IPS-NIHi7 (cell line): ENCODE results near the gene PKD1.
"Not testable (repeated sequence)": the region's sequence is repeated elsewhere in the genome, so short reads cannot be mapped to it uniquely, and the experiment has no call there.

Experiments
- DNase-seq: peaks from one replicate; pipeline ENCODE4 v3.0.0; 2012; ENCODE audit warnings: mixed read lengths; ENCODE audit errors: extremely low spot score

The PKD1 gene

DNA sequence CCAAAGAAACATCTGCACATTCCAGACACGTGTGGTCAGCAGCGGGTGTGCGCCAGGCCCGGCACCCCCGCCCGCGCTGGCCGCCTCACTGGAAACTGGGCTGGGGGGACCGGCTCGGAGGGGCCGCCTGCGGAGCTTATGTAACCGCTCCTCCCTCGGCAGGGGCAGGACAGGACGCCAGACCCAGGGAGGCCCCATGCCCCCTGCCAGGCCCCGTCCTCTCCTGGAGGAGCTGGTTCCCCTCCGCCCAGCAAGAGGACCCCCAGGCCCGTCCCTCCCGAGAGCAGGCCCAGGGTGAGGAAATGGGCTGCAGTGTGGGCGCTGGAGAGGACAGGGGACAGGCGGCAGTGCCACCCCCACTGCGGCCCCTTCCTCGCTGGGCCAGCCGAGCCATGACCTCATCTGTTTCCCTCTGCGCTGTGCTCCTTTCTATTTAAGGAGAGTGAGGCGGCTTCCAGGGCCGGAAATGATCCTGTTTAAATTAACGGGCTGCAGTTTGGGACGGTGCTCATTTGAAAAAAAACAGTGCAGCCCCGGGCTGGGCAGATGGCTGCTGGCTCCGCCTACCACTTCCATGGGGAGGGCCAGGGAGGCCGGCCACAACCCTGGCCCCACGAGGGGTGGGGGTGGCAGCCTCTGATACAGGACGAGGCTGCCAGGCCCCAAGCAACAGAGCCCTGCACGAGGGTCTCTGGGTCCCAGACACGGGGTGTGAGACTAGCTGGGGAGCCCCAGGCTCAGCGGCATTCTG lies 10.8 kb downstream of the PKD1 start:
- DNase-seq = not testable (repeated sequence)

DNA sequence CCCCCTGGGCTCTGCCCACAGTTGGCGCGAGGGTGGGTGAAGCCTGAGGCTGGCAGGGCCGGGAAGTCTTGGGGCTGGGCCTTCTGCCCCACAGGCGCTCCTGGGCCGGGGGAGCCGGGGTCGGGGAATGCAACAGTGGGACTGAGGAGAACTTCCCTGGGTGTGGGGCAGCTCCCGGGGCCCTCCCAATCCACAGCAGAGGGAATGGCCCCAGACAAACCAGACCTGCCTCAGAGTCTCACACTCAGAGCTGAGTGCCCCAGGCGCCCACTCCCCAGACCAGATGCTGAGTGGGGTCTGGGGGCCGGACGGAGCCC lies 11.4 kb downstream of the PKD1 start:
- not testable (repeated sequence) for DNase-seq

DNA sequence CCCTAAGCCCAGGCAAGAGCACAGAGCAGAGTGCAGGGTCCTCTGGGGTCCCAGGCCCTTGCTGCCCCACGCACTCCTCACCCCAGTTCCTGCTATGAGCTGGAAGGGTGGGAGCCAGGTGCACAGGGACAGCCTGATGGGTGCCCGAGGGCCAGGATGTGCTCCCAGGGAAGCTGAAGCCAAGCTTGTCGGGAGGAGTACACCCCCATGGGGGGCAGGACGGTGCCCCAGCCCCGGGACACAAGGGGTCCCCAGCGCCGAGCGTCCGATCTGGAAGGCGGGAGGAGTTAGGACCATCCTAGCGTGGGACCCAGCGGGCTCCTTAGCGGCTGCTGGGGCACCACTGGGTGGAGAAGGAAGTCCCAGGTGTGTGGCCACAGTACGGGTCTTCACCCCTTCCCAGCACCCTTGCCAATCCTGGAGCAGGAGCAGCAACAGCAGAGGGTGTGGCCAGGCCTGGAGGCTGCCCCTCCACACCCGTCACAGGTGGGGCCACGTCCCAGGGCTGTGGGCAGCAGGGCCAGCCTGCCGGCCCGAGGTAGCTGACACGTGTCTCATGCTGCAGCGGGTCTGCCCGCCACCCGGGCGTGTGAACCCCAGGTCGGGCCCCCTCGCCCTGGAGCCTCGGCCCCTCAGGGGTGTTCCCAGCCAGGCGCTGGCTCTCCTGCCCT lies 11.9 kb downstream of the PKD1 start:
- not testable (repeated sequence) for DNase-seq

- DNase-seq = not testable (repeated sequence)
These were observed 12.6 kb downstream of the PKD1 start for GRCh38 chr16:2122934-2123683.

GRCh38 chr16:2122429-2122828 lies 13.3 kb downstream of the PKD1 start:
- no peak for DNase-seq

- no peak for DNase-seq
These were observed 13.8 kb downstream of the PKD1 start for GRCh38 chr16:2121853-2122252.

- DNase-seq = peak; percentile 27
These were observed 14.4 kb downstream of the PKD1 start for GRCh38 chr16:2121325-2121724.

DNA sequence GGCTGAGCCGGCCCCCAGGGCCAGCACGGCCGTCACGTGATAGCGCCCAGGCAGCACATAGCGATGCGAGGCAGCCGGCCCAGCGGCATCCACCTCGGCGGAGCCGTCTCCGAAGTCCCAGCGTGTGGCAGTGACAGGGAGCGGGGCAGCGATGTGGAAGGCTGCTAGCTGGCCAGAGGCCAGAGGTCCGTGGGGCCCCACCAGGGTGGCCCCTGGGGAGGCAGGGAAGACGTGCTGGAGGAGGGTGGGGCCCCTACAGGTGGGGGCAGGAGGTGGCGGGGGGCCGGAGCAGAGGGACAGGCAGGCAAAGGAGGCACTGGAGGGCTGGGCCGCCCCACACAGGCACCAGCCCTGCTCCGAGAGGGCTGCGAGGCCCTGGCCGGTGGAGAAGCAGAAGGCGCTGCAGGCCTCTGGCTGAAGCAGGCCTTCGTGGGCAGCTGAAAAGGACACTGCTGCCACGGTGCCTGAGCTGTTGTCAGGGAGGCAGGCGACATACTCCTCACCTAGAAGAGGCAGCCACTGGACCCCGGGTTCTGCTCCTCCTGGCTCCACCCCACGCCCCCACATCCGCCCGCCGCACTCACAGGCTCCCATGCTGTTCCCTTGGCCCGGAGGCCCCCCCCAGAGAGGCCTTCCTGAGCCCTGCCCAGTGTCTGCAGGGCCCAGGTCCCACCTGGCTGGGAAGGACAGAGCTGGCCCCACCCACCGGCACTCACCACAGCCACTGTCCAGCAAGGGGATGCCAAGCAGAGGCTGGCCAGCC lies 17.6 kb downstream of the PKD1 start:
- DNase-seq = not testable (repeated sequence)

GRCh38 chr16:2117341-2117740 lies 18.4 kb downstream of the PKD1 start:
- DNase-seq = not testable (repeated sequence)

- not testable (repeated sequence) for DNase-seq
These were observed 19.3 kb downstream of the PKD1 start for GRCh38 chr16:2116428-2116827.

DNA sequence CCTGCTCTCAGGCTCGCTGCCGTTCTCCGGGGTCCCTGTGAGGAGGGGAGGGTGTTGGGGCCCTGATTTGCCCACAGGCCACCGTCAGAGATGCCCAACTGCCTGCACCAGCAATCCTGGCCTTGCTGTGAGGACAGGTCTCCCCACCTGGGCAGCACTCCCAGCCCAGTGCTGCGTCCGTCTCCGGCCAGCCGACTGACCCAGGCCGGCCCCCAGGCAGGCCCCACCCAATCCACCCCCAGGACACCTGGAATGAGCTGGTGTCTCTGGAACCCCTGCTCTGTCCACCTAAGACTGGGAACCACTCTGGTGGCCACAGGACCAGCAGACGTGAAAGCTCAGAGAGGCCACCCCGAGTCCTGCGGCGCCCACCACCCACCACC lies 20.1 kb downstream of the PKD1 start:
- no peak for DNase-seq

DNA sequence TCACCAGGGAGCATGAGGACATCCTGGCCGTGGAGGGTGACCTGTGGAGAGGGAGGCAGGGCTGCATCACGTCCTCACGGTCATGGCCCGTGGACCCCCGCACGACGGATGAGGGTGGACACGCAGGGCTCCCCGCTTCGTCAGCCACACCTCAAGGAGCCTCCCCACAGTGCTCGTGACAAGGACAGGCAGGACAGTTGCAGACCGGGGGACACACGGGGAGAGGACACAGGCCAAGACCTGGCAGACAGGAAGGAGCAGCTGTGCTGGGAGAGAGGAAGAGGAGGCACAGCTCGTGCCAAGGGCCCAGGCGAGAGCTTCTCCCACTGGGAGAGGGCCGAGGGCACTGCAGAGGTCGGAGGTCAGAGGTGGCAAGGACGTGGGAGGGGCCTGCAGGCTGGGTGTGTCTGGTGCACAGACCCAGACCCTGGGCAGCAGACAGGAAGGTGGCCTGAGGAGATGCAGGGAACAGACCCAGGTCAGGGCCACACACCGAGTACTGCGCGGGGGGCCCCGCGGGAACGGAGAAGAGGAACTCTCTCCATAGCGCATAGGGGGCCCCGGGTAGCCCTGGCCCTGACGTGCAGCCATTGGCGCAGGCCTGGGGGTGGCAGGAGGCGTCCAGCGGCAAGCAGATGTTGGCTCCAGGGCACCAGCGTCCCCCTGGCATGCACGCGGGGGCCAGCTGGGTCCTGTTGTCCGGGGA lies 20.7 kb downstream of the PKD1 start:
- not testable (repeated sequence) for DNase-seq

GRCh38 chr16:2114225-2114624 lies 21.5 kb downstream of the PKD1 start:
- not testable (repeated sequence) for DNase-seq

GRCh38 chr16:2112539-2113106 lies 23.1 kb downstream of the PKD1 start:
- not testable (repeated sequence) for DNase-seq

GRCh38 chr16:2111412-2112335 lies 24.0 kb downstream of the PKD1 start:
- DNase-seq = not testable (repeated sequence)

- not testable (repeated sequence) for DNase-seq
These were observed 24.7 kb downstream of the PKD1 start for GRCh38 chr16:2111009-2111353.

DNA sequence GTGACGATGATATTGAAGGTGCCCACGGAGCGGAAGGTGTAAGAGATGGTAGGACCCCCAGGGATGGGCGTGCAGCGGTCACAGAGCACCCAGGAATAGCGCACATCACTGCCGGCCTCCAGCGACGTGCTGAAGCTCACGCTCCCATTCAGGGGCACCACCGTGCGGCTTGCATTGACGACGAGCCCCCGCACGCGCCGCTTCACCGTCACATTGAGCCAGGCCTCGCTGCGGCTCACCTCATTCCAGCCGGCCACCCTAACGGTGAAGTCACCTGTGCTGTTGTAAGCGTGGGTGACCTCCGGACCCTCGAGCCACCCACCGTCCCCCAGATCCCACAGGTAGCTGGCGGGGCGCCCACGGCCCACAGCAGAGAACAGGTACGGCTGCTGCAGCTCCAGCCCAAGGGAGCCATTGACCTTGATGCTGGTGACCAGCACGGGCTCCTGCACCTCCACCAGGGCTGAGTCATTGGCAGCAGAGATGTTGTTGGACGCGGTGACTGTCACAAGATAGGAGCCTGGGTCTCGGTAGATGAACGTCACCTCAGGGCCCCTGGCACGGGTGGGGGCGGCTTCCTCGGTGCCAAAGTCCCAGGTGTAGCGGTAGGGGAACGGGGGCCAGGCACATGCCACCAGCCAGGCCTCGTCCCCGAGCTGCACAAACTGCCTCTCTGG lies 25.2 kb downstream of the PKD1 start:
- DNase-seq = not testable (repeated sequence)

GRCh38 chr16:2109872-2110271 lies 25.8 kb downstream of the PKD1 start:
- DNase-seq = not testable (repeated sequence)

- not testable (repeated sequence) for DNase-seq
These were observed 26.5 kb downstream of the PKD1 start for GRCh38 chr16:2109271-2109580.
